T-helper 17 cell (primary cell): Measurements from ENCODE around the gene KIAA1671. TPM values are rescaled to one million over a fixed set of nuclear protein-coding genes. Genes with fewer than 3 reads are reported as not detected.
"Not testable (repeated sequence)": the region's sequence is repeated elsewhere in the genome, so short reads cannot be mapped to it uniquely, and the experiment has no call there.

Experiments
- ATAC-seq: fragments of 150-1000 bp; cut with Tn5 transposase; 2 replicates; pipeline ENCODE4 v1.10.0; 2021; ENCODE audit warnings: mild to moderate bottlenecking, moderate library complexity
- DNase-seq, 3 donors: peaks; one replicate each; pipeline versions ENCODE4 v3.0.0 to v3.0.0-alpha.2; 2020 to 2021
- H3K9me3 ChIP-seq: one replicate; pipeline ENCODE4 v1.7.0; 2013; ENCODE audit warnings: low read length, mild to moderate bottlenecking; ENCODE audit not compliant: control insufficient read depth, poor library complexity, severe bottlenecking
- H3K27ac Mint-ChIP-seq: one replicate; pipeline ENCODE4 v1.8.0; 2022; ENCODE audit warnings: mild to moderate bottlenecking, moderate library complexity, mixed read lengths
- H3K27me3 Mint-ChIP-seq: one replicate; pipeline ENCODE4 v1.8.0; 2022; ENCODE audit warnings: mixed read lengths
- H3K36me3 Mint-ChIP-seq: one replicate; pipeline ENCODE4 v1.8.0; 2022; ENCODE audit warnings: low read depth, mixed read lengths
- H3K4me1 Mint-ChIP-seq: one replicate; pipeline ENCODE4 v1.8.0; 2022; ENCODE audit warnings: mild to moderate bottlenecking, mixed read lengths
- H3K4me3 Mint-ChIP-seq: one replicate; pipeline ENCODE4 v1.8.0; 2022; ENCODE audit warnings: mild to moderate bottlenecking, moderate library complexity, mixed read lengths
- total RNA-seq, 4 donors: library from RNA in 2 of 4; stranded (reverse) in 2 of 4; gene quantifications; one replicate each; pipeline ENCODE4 v1.2.3 and lab custom pipeline; 2022 to 2026

Gene KIAA1671
- total RNA-seq, 2 donors from 2014 or later = 1.4 to 3.2 TPM

DNA sequence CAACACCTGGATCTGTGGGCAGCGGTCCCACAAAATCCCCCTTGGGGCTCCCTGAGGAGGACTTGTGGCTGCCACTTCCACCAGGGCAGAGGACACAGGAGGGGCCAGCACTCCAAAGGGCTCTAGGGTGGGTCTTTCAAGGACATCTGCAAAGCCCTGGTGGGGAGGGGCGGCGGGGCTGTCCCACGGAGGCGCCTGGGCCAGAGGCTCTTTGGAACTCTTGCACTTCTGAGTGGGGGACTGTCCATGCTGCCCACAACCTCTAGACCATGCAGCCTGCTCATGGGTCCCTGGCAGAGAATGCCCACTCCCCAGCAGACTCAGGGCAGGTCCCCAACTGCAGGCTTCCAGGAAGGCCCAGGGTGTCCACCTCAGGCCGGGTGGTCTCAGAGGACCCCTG, 225.8 kb downstream of the KIAA1671 start:
- H3K27me3 Mint-ChIP-seq, H3K36me3 Mint-ChIP-seq, ATAC-seq, H3K4me3 Mint-ChIP-seq, H3K27ac Mint-ChIP-seq, DNase-seq, H3K9me3 ChIP-seq, H3K4me1 Mint-ChIP-seq: not testable (repeated sequence)

DNA sequence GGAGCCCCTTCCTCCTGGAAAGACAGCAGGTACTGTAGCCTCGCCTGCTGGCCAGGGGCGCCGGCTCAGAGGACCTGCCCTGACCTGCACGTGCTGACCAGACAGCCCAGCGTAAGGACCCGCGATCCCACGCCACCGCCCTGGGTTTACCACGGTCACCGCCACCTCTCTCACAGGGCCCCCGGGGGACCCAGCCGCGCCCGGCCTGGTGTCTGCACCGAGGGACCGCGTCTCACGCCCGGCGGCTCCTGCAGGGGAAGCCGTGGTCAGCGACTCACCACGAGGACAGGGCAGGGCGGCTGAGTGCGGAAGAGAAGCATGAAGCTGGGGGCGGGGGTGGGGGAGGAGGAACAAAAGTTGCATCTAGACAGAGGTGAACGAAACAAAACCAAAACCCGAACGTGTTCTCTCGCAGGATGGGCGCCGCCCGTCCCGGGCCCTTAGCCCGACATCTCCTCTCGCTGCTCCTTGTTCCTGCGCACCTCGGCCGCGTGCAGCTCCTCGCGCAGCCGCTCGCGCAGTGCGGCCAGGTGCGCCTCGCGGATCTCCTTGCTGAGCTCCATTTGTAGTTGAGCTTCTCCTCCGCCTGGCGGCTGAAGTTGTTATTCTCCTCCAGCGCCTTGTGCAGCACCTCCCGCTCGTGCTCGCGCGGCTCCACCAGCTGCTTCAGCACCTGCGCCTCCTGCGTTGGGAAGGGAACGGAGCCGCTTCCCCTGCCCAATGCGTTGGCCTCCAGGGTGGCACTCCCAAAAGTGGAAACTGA, 226.5 kb downstream of the KIAA1671 start:
- H3K4me1 Mint-ChIP-seq, H3K36me3 Mint-ChIP-seq, H3K27ac Mint-ChIP-seq, H3K9me3 ChIP-seq, DNase-seq, H3K27me3 Mint-ChIP-seq, H3K4me3 Mint-ChIP-seq: not testable (repeated sequence)
- ATAC-seq = peak; percentile 52

DNA sequence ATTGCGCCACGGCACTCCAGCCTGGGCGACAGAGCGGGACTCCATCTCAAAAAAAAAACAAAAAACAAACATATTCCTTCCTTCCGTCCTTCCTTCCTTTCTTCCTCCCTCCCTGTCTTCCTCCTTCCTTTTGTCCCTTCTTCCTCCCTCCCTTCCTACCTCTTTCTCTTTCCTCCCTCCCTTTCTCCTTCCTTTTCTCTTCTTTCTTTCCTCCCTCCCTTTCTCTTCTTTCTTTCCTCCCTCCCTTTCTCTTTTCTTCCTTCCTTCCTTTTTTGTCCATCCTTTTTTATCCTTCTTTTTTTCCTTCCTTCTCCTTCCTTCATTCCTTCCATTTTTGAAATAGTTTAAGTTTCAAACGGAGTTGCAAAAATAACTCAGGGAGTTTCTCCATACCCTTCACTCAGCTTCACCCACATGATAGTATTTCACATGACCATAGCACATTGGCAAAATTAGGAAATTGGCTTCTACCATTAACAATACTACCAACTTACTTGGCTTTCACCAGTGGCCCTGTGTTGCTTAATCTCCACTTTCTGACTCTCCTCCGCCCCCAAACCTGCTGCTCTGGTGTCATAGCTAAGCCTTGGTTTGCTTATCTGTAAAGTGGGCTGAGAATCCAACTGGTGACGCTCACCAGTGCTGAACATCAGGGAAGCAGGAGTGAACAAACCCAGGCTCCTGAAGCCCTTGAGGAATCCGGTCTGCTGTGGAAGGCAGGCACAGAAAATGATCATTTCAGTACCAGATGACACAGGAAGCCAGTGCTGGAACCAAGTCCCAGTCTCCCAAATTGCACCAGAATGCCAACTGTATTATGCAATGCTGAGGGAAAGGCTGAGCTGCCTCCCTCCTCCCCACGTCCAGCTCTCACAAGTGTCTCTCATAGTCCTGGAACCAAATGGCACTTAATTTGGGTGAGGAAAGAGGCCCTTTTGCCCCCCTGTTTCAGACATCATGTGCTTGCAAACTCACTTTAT, 229.9 kb downstream of the KIAA1671 start:
- H3K4me3 Mint-ChIP-seq = peak overlapping the region; percentile 22
- DNase-seq = no peak
- peaks cover 2% of the 10 kb centered on the region for H3K36me3 Mint-ChIP-seq
- no peaks in the 10 kb centered on the region for H3K27me3 Mint-ChIP-seq
- ATAC-seq = no peak
- H3K27ac Mint-ChIP-seq = no peak overlapping the region
- H3K4me1 Mint-ChIP-seq = no peaks in the 10 kb centered on the region
- no peaks in the 10 kb centered on the region for H3K9me3 ChIP-seq

DNA sequence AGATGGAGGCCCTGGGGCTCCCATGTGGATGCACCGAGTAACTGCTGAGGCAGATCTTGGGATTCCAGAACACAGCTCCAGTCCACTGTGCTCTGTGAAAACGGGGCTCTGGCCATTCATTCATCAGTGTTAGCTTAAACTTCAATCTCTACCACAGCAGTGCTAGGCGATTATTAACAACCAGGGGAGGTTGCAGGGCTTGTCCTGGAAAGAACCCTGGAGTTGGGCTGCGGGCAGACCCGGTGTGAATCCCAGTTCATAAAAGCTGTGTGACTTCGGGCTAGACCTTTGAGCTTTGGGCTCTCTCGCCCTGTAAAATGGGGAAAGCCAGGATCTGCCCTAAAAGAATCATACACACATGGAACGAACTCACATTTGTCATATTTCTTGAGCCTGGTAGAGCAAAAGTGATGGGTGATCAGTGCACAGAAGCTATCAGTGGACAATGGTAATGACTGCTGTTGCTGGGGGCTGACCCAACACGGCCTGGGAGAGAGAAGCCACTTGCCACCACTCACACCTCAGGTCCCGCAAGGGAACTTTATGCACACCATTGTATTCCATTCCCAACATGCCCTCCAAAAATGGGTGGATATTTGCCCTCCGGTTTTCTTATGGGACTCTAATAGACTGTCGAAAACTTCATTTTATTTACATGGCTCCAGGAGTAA, 231.6 kb downstream of the KIAA1671 start:
- H3K9me3 ChIP-seq = no peaks in the 10 kb centered on the region
- Mint-ChIP-seq H3K27me3 (no peaks in the 10 kb centered on the region), H3K27ac (no peak overlapping the region), H3K4me3 (no peak overlapping the region), H3K36me3 (peaks cover 2% of the 10 kb centered on the region), H3K4me1 (no peaks in the 10 kb centered on the region)
- ATAC-seq (no peak), DNase-seq (no peak)

DNA sequence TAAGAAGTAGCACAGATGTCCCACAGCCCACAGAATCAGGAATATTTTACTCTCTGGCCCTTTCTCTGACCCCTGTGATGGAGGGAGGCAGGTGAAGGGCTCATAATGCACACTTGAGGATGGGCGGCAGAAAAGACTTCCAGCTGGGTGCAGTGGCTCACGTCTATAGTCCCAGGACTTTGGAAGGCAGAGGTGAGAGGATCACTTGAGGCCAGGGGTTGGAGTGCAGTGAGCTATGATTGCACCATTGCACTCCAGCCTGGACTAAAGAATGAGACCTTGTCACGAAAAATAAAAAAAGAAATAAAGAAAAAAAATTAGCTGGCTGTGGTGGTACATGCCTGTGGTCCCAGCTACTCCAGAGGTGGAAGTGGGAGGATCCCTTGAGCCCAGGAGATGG, 233.6 kb downstream of the KIAA1671 start:
- H3K4me3 Mint-ChIP-seq = no peak overlapping the region
- H3K36me3 Mint-ChIP-seq = peaks cover 2% of the 10 kb centered on the region
- H3K9me3 ChIP-seq = no peaks in the 10 kb centered on the region
- H3K27ac Mint-ChIP-seq = no peak overlapping the region
- no peaks in the 10 kb centered on the region for H3K4me1 Mint-ChIP-seq
- DNase-seq (no peak), ATAC-seq (no peak)
- H3K27me3 Mint-ChIP-seq = no peaks in the 10 kb centered on the region

DNA sequence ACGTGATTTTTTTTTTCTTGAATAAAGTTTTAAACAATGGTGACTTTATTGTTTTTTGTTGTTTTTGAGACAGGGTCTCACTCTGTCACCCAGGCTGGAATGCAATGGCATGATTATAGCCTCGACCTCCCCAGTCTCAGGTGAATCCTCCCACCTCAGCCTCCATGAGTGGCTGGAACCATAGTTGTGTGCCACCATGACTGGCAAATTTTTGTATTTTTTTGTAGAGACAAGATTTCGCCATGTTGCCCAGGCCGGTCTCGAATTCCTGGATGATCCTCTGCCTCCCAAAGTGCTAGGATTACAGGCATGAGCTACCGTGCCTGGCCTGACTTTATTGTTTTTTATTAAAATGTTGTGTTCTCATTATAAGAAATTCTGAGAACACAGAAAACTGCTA, 235.0 kb downstream of the KIAA1671 start:
- no peak for ATAC-seq
- Mint-ChIP-seq H3K4me1 (no peaks in the 10 kb centered on the region), H3K36me3 (no peaks in the 10 kb centered on the region)

DNA sequence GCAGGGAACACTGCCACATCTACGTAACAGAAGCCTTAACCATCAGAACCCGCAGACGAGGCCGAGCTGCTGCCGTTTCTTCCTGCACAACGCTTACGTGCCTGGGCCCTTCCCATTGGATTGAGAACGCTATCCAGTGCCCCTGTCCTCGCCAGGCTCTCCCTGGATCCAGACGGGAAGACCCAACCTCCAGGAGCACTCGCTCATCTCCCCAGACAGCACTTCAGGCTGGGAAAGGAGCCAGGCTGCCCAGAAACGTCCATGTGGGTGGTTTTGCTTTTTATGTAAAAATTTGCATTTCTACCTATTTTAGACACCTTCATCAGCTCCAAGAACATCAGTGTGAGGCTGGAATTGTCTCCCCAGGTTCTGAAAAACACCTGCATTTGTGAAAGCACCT, 239.9 kb downstream of the KIAA1671 start:
- no peaks in the 10 kb centered on the region for H3K27me3 Mint-ChIP-seq
- DNase-seq (no peak), ATAC-seq (no peak)
- no peaks in the 10 kb centered on the region for H3K4me1 Mint-ChIP-seq
- no peaks in the 10 kb centered on the region for H3K36me3 Mint-ChIP-seq
- H3K27ac Mint-ChIP-seq = no peak overlapping the region
- no peaks in the 10 kb centered on the region for H3K9me3 ChIP-seq
- no peak overlapping the region for H3K4me3 Mint-ChIP-seq

More for the DNA sequence above, 235.0 kb downstream of the KIAA1671 start:
- H3K9me3 ChIP-seq = no peaks in the 10 kb centered on the region
- Mint-ChIP-seq H3K27me3 (no peaks in the 10 kb centered on the region), H3K27ac (no peak overlapping the region), H3K4me3 (no peak overlapping the region)
- no peak for DNase-seq

DNA sequence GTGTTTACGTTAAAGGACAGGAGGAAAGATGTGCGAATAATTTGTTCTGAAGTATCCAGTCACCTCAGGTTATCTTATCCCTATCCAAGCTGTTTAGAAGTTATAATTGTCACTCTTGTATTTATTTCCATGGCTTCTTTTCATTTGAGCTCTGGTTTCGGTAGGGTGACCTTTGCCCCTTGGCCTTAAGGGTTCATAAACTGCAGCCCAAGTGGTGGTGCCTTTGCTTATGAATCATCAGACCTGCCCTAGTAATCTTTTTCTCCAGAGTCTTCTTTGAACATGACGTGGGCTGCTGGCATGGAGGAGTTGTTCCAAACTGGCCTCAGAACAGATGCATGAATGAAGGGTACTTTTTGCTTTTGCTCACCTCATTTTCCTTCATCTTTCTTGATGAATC, 240.6 kb downstream of the KIAA1671 start:
- Mint-ChIP-seq H3K36me3 (no peaks in the 10 kb centered on the region), H3K4me3 (no peak overlapping the region), H3K4me1 (no peaks in the 10 kb centered on the region), H3K27me3 (no peaks in the 10 kb centered on the region), H3K27ac (no peak overlapping the region)
- DNase-seq (no peak), ATAC-seq (no peak)
- H3K9me3 ChIP-seq = no peaks in the 10 kb centered on the region

DNA sequence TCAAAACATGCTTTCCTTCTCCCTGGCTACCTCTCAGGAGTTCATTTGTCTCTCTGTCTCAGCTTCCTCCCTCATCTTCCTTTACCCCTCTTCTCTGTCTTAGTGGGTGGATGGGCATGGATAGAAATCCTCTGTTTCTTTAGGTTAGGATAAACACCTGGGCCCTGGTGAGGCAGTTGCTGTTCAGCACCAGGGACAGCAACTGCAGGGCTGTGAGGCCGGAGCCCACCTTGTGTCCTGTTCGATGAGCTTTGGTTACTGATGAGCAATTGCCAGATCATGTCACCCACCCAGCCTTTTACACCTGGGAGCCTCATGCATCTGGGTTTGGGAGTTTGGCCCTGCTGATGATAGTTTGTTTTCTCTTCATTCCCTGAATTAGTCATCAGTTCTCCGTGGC, 241.0 kb downstream of the KIAA1671 start:
- H3K9me3 ChIP-seq = no peaks in the 10 kb centered on the region
- no peak overlapping the region for H3K27ac Mint-ChIP-seq
- no peak overlapping the region for H3K4me3 Mint-ChIP-seq
- H3K36me3 Mint-ChIP-seq = no peaks in the 10 kb centered on the region
- ATAC-seq (no peak), DNase-seq (no peak)
- no peaks in the 10 kb centered on the region for H3K4me1 Mint-ChIP-seq
- no peaks in the 10 kb centered on the region for H3K27me3 Mint-ChIP-seq

DNA sequence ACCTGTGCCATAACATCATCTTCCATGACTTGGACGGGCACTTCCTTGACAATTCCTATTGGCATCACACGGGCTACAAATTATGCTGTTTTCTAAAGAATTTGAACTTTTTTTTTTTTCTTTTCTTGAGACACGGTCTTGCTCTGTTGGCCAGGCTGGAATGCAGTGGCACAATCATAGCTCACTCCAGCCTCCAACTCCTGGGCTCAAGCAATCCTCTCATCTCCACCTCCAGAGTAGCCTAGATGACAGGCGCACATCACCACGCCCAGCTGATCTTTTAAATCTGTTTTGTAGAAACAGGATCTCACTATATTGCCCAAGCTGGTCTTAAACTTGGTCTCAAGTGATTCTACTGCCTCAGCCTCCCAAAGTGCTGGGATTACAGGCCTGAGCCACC, 243.8 kb downstream of the KIAA1671 start:
- ATAC-seq (no peak), DNase-seq (no peak)
- Mint-ChIP-seq H3K27ac (no peak overlapping the region), H3K27me3 (peaks cover 4% of the 10 kb centered on the region), H3K36me3 (no peaks in the 10 kb centered on the region), H3K4me1 (no peaks in the 10 kb centered on the region), H3K4me3 (no peak overlapping the region)
- H3K9me3 ChIP-seq = no peaks in the 10 kb centered on the region

DNA sequence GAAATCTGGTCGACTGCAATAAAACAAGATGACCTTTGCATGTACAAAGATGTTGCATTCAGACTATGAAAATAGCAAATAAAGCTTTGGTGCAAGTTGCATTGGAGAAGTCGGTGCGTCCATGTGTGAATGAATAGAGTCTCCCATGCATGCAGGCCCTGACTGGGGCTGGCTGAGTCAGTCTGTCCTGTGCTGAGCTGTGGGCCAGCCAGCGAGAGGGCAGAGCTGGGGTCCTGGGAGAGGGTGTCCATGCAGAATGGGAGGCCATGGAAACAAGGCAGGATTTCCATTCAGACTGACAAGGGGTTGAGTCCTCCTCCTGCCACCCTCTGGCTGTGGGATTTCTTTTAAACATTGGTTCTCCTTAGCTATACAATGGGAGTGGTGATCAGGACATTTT, 244.8 kb downstream of the KIAA1671 start:
- no peak overlapping the region for H3K27ac Mint-ChIP-seq
- peaks cover 4% of the 10 kb centered on the region for H3K27me3 Mint-ChIP-seq
- peaks cover 2% of the 10 kb centered on the region for H3K4me1 Mint-ChIP-seq
- H3K9me3 ChIP-seq = no peaks in the 10 kb centered on the region
- no peak for DNase-seq
- H3K36me3 Mint-ChIP-seq = no peaks in the 10 kb centered on the region
- ATAC-seq = no peak
- H3K4me3 Mint-ChIP-seq = no peak overlapping the region

DNA sequence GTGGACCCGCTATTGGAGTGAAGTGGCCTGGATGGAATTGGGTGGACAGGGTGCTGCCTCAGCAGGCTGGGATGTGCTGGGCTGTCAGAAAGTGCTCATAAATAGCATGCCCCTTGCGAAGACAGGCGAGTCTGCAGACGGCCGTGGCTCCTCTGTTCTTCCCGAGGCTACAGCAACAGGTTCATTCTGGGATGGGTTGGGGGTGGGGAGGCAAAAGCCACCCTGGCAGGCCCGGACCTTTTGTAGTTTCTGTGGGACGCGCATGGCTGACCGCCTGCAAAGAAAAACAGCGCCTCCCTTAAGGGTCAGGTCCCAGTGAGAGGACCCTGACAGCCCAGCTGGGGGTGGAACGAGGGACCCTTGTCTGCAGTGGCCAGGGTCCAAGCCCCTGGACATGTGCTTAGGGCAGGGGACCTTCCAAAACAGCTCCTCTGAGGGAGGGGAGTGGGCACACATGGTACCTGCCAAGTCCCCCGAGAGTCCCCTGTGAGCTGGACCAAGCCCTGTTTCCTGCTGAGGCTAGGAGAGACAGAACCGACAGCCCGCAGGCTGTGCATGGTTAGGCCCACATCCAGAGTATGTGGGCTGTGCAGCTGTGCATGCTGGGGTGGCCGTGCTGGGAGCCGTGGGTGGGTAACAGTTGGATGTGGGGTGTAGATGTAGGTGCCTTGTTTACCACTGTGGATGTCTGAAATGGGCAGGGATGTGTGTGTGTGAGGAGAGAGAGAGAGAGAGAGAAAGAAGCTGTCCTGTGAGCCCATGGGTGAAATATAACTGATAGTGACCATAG, 247.4 kb downstream of the KIAA1671 start, which contains the start of gene CRYBB3:
CRYBB3 (plus strand) TSS at position 128 of the 790 bp plus-strand sequence. CDS start 1,539 bp downstream, outside the sequence.
- no peak within 1 kb of the TSS for H3K4me3 Mint-ChIP-seq
- H3K27me3 Mint-ChIP-seq = peaks cover 4% of the 10 kb centered on the region
- no peaks in the 10 kb centered on the region for H3K36me3 Mint-ChIP-seq
- no peaks in the 10 kb centered on the region for H3K9me3 ChIP-seq
- DNase-seq = no peak
- peaks cover 3% of the 10 kb centered on the region for H3K4me1 Mint-ChIP-seq
- no peak within 1 kb of the TSS for H3K27ac Mint-ChIP-seq
- no peak for ATAC-seq
